Thyroid gland (tissue), 4 donors: Measurements from ENCODE around the gene RUVBL1.

Experiments used
- POLR2A ChIP-seq, 2 donors: fragments of 450-650 bp; IDR thresholded peaks; one replicate each; pipeline ENCODE4 v1.6.1; 2017; ENCODE audit warnings: antibody characterized with exemption in 2 of 2, mild to moderate bottlenecking in 2 of 2, moderate library complexity in 1 of 2
- TF ChIP-seq, protein P1 (sequence below), 6 experiments: fragments of 200-600 bp in 3 of 6; fragments of 450-650 bp in 3 of 6; sonication (generic) in 3 of 6; IDR thresholded peaks; one replicate each; pipeline ENCODE4 v1.5.1; 2016 to 2019; ENCODE audit warnings: antibody characterized with exemption in 6 of 6, mild to moderate bottlenecking in 2 of 6, inconsistent platforms in 1 of 6, moderate library complexity in 1 of 6

- TF ChIP-seq, protein P1, sequence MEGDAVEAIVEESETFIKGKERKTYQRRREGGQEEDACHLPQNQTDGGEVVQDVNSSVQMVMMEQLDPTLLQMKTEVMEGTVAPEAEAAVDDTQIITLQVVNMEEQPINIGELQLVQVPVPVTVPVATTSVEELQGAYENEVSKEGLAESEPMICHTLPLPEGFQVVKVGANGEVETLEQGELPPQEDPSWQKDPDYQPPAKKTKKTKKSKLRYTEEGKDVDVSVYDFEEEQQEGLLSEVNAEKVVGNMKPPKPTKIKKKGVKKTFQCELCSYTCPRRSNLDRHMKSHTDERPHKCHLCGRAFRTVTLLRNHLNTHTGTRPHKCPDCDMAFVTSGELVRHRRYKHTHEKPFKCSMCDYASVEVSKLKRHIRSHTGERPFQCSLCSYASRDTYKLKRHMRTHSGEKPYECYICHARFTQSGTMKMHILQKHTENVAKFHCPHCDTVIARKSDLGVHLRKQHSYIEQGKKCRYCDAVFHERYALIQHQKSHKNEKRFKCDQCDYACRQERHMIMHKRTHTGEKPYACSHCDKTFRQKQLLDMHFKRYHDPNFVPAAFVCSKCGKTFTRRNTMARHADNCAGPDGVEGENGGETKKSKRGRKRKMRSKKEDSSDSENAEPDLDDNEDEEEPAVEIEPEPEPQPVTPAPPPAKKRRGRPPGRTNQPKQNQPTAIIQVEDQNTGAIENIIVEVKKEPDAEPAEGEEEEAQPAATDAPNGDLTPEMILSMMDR (IDR thresholded peaks at IDR 0.05), result no peak
- TF ChIP-seq POLR2A (IDR thresholded peaks at IDR 0.05), result no peak
Observed at GRCh38 chr3:128163432-128163831, 39.8 kb upstream of the RUVBL1 start.
